ENCODE measurements around the gene LTA. TPM values are rescaled to one million over a fixed set of nuclear protein-coding genes. Genes with fewer than 3 reads are reported as not detected.

Gene LTA
- total RNA-seq, 1 donor from 2014 or later: not detected

DNA sequence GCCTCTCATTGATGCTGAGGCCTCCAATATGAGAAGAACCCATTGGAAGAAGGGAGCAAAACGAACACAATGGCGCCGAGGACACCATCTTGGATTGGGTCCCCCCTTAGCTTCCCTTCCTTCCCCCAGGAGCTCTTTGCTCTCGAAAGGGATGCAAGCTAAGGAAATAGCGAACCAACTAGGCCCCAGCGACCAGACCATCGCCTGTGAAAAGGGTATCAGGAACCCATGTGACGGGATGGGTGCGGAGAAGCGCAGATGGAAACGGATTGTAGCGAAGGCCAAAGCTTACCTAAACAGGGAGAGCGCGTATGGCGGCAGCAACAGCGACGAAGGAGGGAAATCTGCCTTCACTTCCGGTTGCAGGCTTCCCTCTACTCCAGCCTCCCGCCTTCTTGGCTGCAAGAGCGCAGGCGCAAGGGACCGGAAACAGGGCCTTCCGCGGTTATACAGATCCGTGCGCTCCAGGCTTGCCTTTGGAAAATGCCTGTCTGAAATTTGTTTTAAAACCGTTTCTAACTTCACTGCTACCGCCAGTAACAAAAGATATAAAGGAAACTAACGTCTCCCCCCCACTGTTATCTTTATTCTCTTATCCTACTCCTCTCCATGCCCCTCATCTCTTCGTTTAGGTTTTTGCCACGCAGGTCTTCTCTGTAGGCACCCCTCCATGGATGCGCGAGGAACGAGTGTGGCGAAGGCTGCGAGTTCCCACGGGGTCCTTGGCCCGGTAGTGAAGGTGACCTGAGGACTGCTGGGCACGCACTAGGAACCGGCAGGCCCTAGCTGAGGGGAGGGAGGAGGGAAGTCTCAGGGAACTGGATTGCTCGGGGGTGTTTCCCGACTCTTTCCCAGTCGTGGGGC, 30.2 kb upstream of the LTA start, which contains the start of gene DDX39B:
TSS of gene DDX39B (minus strand) at position 346 of the 864 bp plus-strand sequence. CDS start 1,471 bp downstream, outside the sequence.
- peak; percentile 99 for DNase-seq (ENCODE audit: low spot score)

DNA sequence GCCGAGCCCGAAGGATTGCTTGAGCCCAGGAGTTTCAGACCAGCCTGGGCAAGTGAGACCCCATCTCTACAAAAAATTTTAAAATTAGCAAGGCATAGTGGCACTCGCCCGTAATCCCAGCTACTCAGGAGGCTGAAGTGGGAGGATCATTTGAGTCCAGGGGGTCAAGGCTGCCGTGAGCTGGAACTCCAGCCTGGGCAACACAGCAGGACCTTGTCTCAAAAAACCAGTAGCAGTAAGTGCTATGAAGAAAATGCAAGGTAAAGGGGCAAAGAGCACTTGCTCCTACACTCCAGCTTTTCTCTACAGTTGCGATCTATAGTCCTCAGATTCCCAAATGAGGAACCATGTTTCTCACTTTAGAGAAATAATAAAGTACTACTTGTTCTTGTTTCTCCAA, 28.4 kb upstream of the LTA start:
- DNase-seq (ENCODE audit: low spot score): no peak

DNA sequence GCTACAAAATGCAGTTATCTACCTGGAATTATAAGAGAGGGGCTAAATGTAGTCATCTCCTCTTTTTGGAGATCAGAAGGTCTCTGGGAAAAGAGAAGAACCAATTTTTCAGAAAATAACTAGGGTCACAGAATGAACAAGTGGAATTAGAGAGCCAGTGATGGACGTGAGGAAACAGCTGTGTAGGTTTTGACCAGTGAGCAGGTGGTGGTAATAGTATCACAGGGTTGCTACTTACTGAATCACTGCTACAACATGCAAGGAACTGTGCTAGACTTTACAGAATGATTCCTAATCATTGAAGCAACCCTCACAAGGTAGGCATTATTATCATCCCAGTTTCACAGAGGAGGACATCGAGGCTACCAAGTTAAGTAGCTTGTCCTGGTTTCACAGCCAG, 27.4 kb upstream of the LTA start:
- no peak for DNase-seq (ENCODE audit: low spot score)

DNA sequence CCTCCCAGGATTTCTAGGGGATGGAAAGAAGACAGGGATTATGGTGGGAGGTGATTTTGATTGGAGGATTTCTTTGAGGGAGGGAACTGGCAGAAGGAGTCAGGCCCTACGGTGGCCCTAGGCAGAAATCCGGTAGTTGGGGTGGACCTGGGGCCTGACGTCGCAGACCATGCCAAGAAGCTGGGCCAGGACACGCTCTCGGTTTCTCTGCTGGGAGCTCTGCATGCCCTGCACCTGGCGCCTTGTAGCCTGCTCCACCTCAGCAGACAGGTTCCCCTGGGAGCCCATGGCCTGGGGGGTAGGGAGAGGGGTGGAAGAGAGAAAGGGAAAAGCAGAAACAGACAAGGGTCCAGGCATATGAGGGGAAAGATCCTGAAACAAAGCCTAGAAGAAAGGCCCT, 26.8 kb upstream of the LTA start:
- DNase-seq (ENCODE audit: low spot score): no peak

DNA sequence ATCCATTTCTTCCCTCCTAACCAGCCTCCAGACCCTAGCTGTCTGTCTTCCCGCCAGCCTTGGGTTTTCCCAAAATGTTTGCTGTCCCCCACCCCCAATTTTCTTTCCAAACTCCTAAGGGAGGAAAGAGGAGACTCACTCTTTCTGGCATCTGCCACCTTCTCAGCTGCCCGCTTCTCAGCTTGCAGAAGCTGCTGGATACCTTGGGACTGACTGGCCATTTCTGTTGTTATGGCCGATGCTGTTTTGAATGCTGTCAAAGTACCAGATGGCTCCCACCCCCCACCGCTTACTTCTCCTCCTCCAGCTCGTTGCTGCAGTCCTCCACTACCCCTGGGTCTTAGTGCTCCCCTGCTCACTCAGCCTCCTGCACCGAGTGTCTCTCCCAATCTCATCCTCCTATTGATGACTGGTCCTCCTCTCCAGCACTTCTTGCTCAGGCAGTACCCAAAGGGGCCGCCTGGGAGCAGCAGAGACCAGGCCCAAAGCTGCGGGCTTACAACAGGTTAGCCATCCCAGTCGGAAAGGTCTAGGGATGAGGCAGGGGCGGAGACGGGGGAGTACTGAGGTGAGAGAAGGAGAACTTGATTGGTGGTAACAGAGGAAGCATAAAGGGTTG, 25.6 kb upstream of the LTA start, which contains the start of gene ATP6V1G2:
TSS of gene ATP6V1G2 (minus strand) at position 270 of the 619 bp plus-strand sequence. CDS start at position 221, 49 bp downstream.
- DNase-seq (ENCODE audit: low spot score): peak; percentile 94

DNA sequence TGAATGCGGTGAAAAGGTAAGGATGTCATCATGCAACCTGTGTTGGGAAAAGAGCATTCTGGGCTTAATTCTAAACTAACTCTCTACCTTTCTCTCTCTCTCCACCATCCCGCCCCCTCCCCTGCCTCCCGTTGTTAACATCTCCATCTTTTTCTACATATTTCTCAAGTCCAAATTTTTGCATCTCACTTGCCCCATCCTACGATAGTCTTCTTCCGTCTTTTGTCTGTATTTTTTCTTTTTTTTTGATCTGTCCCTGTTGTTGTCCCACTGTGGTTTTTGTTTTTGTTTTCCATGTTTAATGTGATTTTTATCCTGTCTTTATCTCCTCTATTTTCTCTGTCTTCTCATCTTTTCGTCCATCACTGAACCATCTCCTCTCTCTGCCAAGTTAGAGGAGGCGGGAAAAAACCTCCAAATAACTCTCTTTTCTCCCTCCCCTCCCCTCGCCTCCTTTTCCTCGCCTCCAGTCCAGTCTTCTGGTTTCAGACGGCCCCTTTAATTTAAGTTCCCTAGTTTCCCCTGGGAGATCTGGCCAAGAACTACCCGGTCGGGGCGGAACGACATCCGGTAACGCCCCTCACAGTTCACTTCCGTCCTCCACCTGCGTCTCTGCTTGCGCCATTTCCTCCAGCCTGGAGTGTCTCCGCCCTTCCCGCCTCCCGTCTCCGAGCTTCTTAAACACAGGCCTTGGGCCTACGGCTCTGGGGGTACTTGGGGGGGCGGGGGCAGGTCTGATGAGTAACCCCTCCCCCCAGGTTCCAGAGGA, 24.9 kb upstream of the LTA start, which contains the start of gene NFKBIL1:
TSS of gene NFKBIL1 (plus strand) at position 651 of the 769 bp plus-strand sequence. CDS start at position 738, 87 bp downstream.
- peak; percentile 99 for DNase-seq (ENCODE audit: low spot score)

DNA sequence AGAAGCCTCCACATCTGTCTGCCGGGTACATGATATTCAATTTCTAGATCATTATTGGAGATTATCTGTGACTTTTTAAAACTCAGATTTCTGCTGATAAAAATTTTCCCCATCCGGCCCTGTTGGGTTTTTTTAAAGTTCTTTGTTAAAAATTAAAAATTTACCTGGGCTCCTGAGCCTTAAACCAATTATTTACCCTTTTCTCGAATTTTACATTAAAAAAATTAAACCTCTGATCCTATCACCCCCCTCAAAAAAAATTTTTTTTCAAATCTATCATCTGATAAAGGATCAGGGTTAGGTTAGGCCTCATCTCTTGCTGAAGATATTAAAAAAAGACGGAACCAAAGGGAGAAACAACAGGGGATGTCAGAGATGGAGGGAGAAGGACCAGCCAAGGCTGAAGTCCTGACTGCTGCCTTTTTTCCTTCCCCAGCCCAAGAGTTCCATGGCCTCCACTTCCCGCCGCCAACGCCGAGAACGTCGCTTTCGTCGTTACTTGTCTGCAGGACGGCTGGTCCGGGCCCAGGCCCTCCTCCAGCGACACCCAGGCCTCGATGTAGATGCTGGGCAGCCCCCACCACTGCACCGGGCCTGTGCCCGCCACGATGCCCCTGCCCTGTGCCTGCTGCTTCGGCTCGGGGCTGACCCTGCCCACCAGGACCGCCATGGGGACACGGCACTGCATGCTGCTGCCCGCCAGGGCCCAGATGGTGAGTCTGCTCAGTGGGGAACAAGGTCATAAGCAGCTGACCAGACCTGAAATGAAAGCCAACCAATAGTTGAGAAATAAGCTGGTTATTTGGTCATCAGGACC, 24.2 kb upstream of the LTA start:
- no peak for DNase-seq (ENCODE audit: low spot score)

DNA sequence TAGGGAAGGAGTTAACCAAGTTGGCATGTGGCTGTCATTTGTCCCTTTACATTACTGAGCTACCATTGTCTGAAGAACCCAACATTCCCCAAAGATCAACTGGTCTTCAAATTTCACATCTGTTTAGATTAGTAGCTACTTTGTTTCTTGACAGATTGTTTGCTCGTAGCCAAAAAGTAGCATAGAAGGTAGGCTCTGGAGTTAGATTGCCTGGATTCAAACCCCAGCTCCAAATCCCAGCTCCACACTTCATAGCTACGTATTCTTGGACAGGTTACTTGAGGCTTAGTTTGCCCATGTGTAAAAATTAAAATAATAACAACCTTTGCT, 23.6 kb upstream of the LTA start:
- no peak for DNase-seq (ENCODE audit: low spot score)

DNA sequence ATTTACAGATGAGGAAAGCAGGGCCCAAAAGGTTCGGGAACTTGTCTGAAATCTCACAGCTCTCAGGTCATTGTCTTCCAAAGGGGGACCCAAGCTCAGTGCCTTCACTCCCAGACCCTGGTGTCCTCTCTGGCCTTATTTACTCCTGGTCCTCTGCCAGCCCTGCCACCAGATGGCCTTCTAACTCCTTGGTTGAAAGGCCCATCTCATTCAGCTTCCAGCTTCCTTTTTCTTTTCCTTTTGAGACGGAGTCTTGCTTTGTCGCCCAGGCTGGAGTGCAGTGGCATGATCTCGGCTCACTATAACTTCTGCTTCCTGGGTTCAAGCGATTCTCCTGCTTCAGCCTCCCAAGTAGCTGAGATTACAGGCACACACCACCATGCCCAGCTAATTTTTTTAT, 20.7 kb upstream of the LTA start:
- DNase-seq (ENCODE audit: low spot score): peak; percentile 43

DNA sequence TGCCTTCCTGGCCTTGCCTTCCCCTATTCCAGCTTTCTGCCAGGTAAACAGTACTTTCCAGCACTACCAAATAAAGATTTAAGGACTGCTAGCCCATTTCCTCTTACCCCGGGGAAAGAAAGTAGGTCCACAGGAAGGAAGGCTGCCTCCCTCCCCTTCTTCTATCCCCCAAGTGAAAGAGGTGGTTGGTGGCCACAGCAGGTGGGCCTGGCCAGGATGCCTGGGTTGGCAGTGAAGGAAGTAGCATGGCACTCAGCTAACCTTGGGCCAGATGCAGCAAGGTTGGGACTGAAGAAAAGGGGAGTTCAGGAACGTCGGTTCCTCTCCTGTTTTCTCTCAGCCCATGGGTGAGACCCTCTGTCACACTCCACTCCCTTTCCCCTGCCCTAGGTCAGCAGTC, 15.8 kb upstream of the LTA start:
- DNase-seq (ENCODE audit: low spot score): no peak

DNA sequence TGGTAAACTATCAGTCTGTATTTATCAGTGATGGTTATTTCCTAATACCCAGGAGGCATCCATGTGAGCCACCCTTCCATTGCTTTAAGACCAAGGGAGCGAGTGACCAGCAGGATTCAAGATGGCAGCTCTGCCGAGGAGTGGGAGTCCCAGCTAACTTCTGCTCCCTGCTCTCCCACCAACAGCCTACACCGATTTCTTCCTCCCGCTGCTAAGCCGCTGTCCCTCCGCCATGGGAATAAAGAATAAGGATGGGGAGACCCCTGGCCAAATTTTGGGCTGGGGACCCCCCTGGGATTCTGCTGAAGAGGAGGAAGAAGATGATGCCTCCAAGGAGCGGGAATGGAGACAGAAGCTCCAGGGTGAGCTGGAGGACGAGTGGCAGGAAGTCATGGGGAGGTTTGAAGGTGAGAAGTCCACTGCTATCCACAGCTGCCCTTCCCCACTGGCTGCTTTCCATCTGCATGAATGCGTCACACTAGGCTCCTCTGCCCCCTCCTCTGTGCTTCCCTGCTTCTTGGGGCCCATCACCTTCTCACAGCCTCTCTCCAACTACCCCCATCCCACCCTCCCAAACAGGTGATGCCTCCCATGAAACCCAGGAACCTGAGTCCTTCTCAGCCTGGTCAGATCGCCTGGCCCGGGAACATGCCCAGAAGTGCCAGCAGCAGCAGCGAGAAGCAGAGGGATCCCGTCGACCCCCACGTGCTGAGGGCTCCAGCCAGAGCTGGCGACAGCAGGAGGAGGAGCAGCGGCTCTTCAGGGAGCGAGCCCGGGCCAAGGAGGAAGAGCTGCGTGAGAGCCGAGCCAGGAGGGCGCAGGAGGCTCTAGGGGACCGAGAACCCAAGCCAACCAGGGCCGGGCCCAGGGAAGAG, 14.4 kb upstream of the LTA start:
- DNase-seq (ENCODE audit: low spot score): no peak

DNA sequence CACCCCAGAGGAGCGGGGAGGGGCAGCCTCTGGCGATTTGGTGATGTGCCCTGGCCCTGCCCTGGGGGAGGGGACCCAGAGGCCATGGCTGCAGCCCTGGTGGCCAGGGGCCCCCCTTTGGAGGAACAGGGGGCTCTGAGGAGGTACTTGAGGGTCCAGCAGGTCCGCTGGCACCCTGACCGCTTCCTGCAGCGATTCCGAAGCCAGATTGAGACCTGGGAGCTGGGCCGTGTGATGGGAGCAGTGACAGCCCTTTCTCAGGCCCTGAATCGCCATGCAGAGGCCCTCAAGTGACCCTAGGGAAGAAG, 13.8 kb upstream of the LTA start:
- DNase-seq (ENCODE audit: low spot score): no peak

DNA sequence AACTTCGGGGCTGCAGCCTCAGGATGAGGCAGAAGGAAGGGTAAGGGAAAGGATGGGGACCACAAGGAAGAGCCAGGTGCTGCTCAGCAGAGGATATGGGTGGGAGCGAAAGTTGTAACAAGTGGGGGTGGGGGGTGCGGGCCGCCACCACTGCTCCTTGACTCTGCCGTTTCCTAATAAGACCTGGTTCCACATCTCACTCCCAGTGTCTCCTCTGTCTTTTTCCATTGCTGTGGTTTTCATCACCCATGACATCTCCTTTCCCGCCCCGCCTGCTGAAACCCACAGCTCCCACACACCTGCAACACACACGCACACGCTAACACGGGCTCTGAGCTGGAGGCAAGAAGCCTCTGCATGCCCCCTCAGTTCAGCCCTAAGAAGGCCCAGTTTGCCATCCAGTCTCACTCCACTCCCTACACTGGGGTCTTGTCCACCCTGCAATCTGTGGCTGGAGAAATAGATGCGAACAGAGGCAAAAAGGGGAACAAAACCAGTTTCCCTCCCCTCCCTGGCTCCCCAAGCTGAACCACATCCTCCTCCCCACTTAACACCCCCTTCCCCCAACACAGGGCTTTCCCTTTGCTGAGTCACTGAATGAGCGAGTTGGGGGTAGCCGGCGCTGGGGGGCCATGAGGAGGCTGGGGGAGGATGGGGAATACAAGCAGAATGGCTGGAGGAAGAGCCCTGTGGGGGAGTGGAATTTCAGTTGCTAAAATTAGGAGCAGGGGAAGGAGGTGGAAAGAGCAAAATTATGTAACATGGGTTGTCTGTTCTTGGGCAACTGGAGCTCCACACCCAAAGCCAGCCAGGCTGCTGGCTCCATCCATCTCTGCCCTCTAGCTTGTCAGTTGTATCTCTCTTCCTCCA, 13.2 kb upstream of the LTA start:
- DNase-seq (ENCODE audit: low spot score): peak; percentile 32

DNA sequence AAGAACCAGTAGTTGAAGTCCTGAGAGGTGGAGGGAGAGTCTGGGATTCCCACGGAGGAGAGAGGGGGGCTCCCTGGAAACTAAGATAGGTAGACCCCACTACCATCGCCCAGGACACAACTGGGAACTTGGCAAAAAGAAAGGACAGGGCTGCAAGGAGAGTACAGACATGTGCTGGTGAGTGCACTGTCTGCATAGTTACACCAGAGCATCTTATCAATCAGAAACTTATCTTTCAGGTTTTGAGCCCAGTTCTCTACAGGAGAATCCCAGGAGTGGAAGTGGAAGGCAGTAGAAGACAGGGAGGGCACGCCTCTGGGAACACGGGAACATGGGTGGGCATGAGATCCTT, 12.5 kb upstream of the LTA start:
- DNase-seq (ENCODE audit: low spot score): no peak

DNA sequence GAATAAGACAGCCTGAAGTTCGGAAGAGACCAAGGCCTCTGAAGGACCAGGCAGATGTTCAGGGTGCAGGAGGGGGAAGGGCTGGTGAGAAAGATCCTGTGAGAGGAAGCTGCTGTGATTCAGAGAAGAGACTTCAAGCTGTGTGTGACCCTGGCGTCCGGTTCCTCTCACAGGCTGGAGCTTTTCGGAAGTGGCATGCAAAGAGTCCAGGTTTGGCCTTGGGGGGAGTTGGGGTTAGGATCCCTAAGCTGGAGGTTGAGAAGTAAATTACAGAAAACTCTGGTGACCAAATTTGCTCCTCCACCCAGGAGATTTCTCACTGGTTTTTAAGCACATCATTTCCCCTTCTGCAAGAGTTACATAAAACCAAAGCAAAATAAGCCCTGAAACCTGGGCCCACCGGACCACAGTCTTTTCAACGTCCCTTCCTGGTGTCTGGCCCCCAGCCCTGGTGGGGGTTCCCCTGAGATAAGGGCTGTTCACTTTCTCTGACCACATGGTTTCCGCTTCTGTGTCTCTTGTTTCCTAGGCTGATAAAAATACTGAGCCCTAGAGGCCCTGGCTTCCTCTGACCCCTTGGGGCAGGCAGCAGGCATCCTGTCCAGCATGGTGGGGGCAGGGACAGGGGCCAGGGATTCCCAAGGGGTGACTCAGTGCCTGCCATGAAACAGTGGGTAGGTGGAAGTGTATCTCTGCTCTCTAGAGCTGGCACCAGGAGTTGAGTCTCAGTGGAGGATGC, 12.0 kb upstream of the LTA start:
- DNase-seq (ENCODE audit: low spot score): peak; percentile 52

DNA sequence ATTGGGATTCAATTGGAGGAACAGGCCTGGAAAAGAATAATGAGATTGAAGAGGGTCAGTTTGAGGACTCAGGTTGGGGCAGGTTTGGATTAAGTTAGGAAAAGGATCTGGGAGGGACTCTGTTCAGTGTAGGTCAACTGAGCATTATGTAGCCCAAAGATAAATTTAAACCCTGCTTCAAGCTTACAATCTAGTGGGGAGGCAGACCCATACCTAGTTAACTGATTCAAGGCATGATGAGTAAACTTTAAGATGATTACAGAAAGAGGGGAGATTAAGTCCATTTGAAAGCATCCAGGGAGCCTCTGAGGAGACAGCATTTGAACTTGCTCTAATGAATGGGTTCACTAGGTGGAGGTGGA, 11.4 kb upstream of the LTA start:
- DNase-seq (ENCODE audit: low spot score): no peak

DNA sequence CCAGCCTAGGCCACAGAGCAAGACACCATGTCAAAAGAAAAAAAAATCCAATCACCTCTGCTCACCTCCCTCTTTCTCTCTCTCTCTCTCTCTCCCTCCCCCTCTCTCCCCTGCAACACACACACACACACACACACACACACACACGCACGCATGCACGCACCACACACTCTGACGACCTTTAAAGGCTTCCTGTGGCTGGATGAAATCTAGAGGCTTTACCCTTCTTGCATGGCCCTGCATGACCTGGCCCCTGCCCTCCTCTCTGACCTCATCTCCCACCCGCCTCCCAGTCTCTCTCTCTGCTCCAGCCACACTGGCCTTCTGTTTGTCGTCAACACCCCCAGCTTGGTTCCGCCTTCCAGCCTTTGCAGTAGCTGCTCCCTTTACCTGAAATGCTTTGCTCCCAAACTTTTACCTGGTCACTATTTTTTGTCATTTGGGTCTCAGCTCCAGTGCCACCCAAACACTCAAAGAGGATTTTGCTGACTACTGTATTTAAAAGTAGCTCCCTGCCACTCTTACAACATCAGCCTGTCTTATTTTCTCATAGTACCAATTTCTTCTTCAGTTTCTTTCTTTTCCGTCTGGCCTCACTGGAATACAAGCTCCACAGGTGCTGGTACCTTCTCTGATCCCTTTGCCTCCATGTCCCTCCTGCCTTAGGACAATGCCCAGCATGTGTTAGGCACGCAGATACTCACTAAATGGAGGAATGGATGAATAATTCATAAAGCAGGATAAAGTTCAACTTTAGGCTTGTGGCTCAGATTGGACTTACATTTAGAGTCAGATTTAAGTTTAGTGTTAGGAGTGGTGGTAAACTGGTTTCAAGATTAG, 4.3 kb upstream of the LTA start:
- no peak for DNase-seq (ENCODE audit: low spot score)

DNA sequence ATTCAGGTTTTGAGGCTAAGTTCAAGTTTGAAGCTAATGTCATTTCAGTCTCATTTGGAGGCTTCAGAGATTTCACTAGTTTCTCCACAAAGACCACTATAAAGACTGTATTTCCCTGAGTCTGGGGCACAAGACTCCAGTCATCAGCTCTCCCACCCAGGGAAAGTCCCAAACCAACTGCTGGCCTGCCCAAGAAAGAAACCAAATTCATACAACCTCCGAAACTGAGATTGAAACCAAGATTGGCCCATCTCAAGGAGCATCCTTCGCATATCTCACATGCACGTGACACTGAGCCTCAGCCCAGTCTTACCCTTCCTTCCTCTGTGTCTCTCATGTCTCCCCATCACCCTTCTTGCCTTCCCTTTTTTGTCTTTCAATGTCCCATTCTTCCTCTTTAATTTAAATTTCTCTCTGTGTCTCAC, 3.5 kb upstream of the LTA start:
- DNase-seq (ENCODE audit: low spot score): no peak

All from umbilical cord (tissue), 2 donors.